Omental fat pad (tissue), 4 donors: ENCODE data around the gene DNAJA3. TPM values are rescaled to one million over a fixed set of nuclear protein-coding genes. Genes with fewer than 3 reads are reported as not detected.

Source experiments
- ATAC-seq: fragments of 150-250 bp; one replicate; pipeline ENCODE4 v1.9.1; 2016; ENCODE audit warnings: mild to moderate bottlenecking, moderate library complexity; ENCODE audit not compliant: low FRiP score
- DNase-seq: peaks from one replicate; pipeline ENCODE4 v3.0.0-alpha.2; 2019; ENCODE audit warnings: low spot score
- CTCF ChIP-seq, 3 donors: fragments of 450-650 bp; IDR thresholded peaks; one replicate each; pipeline ENCODE4 v1.5.1; 2016 to 2017; ENCODE audit warnings: antibody characterized with exemption in 3 of 3, mild to moderate bottlenecking in 3 of 3, moderate library complexity in 2 of 3
- total RNA-seq, 4 donors: library from RNA; depleted of rRNA; stranded (reverse); fragments of >200 nt; gene quantifications; one replicate each; pipeline ENCODE4 v1.1.0, GENCODE V29; 2016

Gene DNAJA3
- total RNA-seq, 4 donors from 2014 or later, result 40.5 to 47.1 (median 42.3) TPM

GRCh38 chr16:4384509-4384942 lies 41.1 kb upstream of the DNAJA3 start:
- no peak for TF ChIP-seq CTCF (IDR thresholded peaks at IDR 0.05)
- no peak for ATAC-seq
- no peak for DNase-seq

- ATAC-seq (no peak), DNase-seq (no peak)
- TF ChIP-seq CTCF (IDR thresholded peaks at IDR 0.05), result no peak
Measured at GRCh38 chr16:4385066-4385788, 40.4 kb upstream of the DNAJA3 start.

- no peak for DNase-seq
- no peak for TF ChIP-seq CTCF (IDR thresholded peaks at IDR 0.05)
- no peak for ATAC-seq
Measured at GRCh38 chr16:4385789-4386450, 39.7 kb upstream of the DNAJA3 start.

- no peak for TF ChIP-seq CTCF (IDR thresholded peaks at IDR 0.05)
- DNase-seq (no peak), ATAC-seq (no peak)
Measured at GRCh38 chr16:4386451-4386805, 39.2 kb upstream of the DNAJA3 start.

GRCh38 chr16:4386951-4387565 lies 38.6 kb upstream of the DNAJA3 start:
- no peak for ATAC-seq
- DNase-seq, result no peak
- no peak for TF ChIP-seq CTCF (IDR thresholded peaks at IDR 0.05)

GRCh38 chr16:4387781-4388180 lies 37.9 kb upstream of the DNAJA3 start:
- ATAC-seq, result no peak
- no peak for DNase-seq
- TF ChIP-seq CTCF (IDR thresholded peaks at IDR 0.05), result no peak
